Measurements from ENCODE around the gene IFI44. TPM values are rescaled to one million over a fixed set of nuclear protein-coding genes. Genes with fewer than 3 reads are reported as not detected.

Gene IFI44
- total RNA-seq, 1 donor from 2014 or later = not detected

- Histone ChIP-seq H3K27ac (no peak overlapping the region), H3K4me1 (no peaks in the 10 kb centered on the region), H3K36me3 (no peaks in the 10 kb centered on the region), H3K9me3 (ENCODE audit: low read depth) (no peaks in the 10 kb centered on the region), H3K79me2 (ENCODE audit: low read depth) (no peaks in the 10 kb centered on the region), H3K4me2 (no peak overlapping the region), H4K20me1 (ENCODE audit: low read depth) (no peaks in the 10 kb centered on the region), H3K9ac (no peak overlapping the region), H3K4me3 (no peak overlapping the region), H2AFZ (replicated peaks) (no peak overlapping the region), H3K27me3 (no peaks in the 10 kb centered on the region), H3F3A (ENCODE audit: low read depth) (no peaks in the 10 kb centered on the region)
- H3K27ac Mint-ChIP-seq = no peak overlapping the region
- H3K9me3 Mint-ChIP-seq = no peaks in the 10 kb centered on the region
- DNase-seq (ENCODE audit: low spot score) = no peak
- no peaks in the 10 kb centered on the region for H3K4me1 Mint-ChIP-seq
- no peak overlapping the region for H3K4me3 Mint-ChIP-seq
- H3K36me3 Mint-ChIP-seq = no peaks in the 10 kb centered on the region
- TF ChIP-seq EZH2 (IDR thresholded peaks at IDR 0.05) (no peak), CTCF (IDR thresholded peaks at IDR 0.05) (no peak), EZH2phosphoT487 (IDR thresholded peaks at IDR 0.05) (no peak)
- H3K27me3 Mint-ChIP-seq (ENCODE audit: insufficient read depth, low read depth) = no peaks in the 10 kb centered on the region
These were observed 45.0 kb upstream of the IFI44 start for GRCh38 chr1:78604643-78605042.

GRCh38 chr1:78606274-78606673, 43.4 kb upstream of the IFI44 start:
- no peak for DNase-seq (ENCODE audit: low spot score)
- no peak overlapping the region for H3K9ac ChIP-seq
- no peaks in the 10 kb centered on the region for H3K36me3 ChIP-seq
- Mint-ChIP-seq H3K4me3 (no peak overlapping the region), H3K4me1 (no peaks in the 10 kb centered on the region), H3K36me3 (no peaks in the 10 kb centered on the region), H3K27me3 (ENCODE audit: insufficient read depth, low read depth) (no peaks in the 10 kb centered on the region), H3K27ac (no peak overlapping the region), H3K9me3 (no peaks in the 10 kb centered on the region)
- no peaks in the 10 kb centered on the region for H3K9me3 ChIP-seq (ENCODE audit: low read depth)
- no peaks in the 10 kb centered on the region for H3K79me2 ChIP-seq (ENCODE audit: low read depth)
- peak overlapping the region; percentile 70 for H2AFZ ChIP-seq (replicated peaks)
- no peaks in the 10 kb centered on the region for H3K27me3 ChIP-seq
- H4K20me1 ChIP-seq (ENCODE audit: low read depth) = no peaks in the 10 kb centered on the region
- H3K4me2 ChIP-seq = no peak overlapping the region
- TF ChIP-seq EZH2 (IDR thresholded peaks at IDR 0.05) = no peak
- TF ChIP-seq EZH2phosphoT487 (IDR thresholded peaks at IDR 0.05) = no peak
- TF ChIP-seq CTCF (IDR thresholded peaks at IDR 0.05) = no peak
- H3K4me1 ChIP-seq = no peaks in the 10 kb centered on the region
- no peaks in the 10 kb centered on the region for H3F3A ChIP-seq (ENCODE audit: low read depth)
- H3K27ac ChIP-seq = no peak overlapping the region
- no peak overlapping the region for H3K4me3 ChIP-seq

- TF ChIP-seq CTCF (IDR thresholded peaks at IDR 0.05) (peak; percentile 70), EZH2 (IDR thresholded peaks at IDR 0.05) (no peak)
- H3K9me3 ChIP-seq (ENCODE audit: low read depth) = no peaks in the 10 kb centered on the region
- Mint-ChIP-seq H3K4me3 (no peak overlapping the region), H3K9me3 (no peaks in the 10 kb centered on the region), H3K27ac (no peak overlapping the region), H3K27me3 (ENCODE audit: insufficient read depth, low read depth) (no peaks in the 10 kb centered on the region), H3K4me1 (no peaks in the 10 kb centered on the region), H3K36me3 (no peaks in the 10 kb centered on the region)
- H3K27ac ChIP-seq = no peak overlapping the region
- H3K9ac ChIP-seq = no peak overlapping the region
- H3K79me2 ChIP-seq (ENCODE audit: low read depth) = no peaks in the 10 kb centered on the region
- H3K4me2 ChIP-seq = no peak overlapping the region
- peak; percentile 12 for DNase-seq (ENCODE audit: low spot score)
- H3K4me3 ChIP-seq = no peak overlapping the region
- no peaks in the 10 kb centered on the region for H3K4me1 ChIP-seq
- H4K20me1 ChIP-seq (ENCODE audit: low read depth) = no peaks in the 10 kb centered on the region
- no peaks in the 10 kb centered on the region for H3K36me3 ChIP-seq
- H2AFZ ChIP-seq (replicated peaks) = peak overlapping the region; percentile 26
- H3F3A ChIP-seq (ENCODE audit: low read depth) = no peaks in the 10 kb centered on the region
- H3K27me3 ChIP-seq = no peaks in the 10 kb centered on the region
These were observed 42.2 kb upstream of the IFI44 start for GRCh38 chr1:78607334-78607927.

All from neural progenitor cell (in vitro differentiated cells).